GM04504 (cell line): ENCODE measurements around the gene ACACA.

Source experiments
- DNase-seq: peaks from one replicate; pipeline ENCODE4 v3.0.0-alpha.2; 2012; ENCODE audit warnings: low read depth

ACACA gene

DNA sequence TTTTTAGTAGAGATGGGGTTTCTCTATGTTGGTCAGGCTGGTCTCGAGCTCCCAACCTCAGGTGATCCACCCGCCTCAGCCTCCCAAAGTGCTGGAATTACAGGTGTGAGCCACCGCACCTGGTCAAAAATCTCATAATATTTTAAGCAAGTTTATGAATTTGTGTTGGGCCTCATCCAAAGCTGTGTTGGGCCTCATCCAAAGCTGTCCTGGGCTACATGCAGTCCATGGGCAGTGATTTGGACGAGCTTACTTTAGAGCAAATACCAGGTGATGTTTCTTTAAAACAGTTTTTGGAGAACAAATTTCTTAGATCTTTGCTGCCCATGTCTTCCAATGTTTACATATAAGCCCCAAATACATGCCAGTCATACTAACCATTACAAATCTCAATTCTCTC, 115.3 kb downstream of the ACACA start:
- no peak for DNase-seq

DNA sequence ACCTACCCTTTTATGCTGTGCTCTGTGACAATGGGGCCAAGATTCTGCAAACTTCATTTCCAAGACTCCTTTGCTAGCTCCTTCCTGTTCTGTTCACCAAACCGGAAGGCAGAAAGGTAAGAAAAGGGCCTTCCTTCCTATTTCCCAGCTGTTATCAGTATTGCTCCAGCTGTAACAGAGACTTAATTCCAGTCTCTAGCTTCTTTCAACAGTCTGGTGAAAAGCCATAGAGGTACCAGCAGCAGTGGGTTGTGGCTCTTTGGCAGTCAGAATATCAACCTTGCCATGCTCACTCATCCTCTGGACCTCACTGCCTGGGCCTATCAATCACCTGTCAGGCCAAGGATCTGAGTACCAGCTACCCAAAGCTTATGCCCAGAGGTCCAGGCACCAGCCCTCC, 120.2 kb downstream of the ACACA start:
- DNase-seq = no peak

DNA sequence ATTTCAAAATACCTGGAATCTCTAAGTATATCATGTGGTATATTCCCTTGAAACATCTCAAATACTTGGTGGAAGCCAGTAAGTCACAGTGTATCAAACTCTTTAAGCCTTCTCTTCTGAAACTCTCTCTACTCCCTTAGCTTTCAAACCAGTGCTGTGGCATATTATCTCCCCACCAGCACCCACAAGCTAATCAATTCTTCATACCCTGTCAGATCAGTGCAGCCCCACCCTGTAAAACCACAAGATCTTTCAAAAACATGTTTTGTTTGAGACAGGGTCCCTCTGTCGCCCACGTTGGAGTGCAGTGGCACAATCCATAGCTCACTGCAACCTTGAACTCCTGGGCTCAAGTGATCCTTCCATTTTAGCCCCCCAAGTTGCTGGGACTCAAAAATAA, 122.4 kb downstream of the ACACA start:
- no peak for DNase-seq

DNA sequence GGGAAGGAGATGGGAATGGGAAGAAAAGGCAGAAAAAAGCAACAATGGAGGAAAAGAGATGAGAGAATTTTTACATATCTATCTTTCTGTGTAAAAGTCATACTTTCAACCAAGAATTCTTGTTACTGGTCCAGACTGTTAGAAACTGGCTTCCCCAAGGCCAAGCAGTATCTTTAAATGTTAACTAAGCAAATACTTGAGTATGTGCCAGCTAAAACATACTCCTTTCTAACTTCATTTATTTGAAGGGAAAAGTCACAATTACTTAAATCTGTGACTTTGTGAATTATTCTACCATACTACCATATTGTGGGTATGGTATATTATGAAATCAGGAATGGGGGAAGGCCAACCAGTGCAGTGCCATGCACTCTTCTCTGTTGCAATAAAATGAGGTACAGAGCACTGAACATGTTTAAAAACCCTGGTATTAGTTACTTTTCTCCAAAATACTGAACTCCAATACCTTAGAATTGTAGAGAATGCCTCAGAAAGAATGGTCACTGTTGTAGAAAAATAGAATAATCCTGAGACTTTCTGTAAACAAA, 123.1 kb downstream of the ACACA start:
- no peak for DNase-seq

DNA sequence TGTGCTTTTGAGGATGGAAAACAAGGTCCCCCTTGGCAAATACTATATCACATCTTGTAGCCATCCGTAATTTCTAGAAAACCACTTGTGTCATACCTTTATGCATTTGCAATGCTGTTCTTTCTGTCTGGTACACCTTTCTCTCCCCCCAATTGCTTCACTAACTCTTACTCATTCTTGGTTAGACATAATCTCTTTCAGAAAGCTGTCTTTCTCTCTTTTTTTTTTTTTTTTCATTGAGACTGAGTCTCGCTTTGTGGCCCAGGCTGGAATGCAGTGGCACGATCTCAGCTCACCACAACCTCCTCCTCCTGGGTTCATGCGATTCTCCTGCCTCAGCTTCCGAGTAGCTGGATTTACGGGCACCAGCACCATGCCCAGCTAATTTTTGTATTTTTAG, 125.8 kb downstream of the ACACA start:
- DNase-seq = no peak

DNA sequence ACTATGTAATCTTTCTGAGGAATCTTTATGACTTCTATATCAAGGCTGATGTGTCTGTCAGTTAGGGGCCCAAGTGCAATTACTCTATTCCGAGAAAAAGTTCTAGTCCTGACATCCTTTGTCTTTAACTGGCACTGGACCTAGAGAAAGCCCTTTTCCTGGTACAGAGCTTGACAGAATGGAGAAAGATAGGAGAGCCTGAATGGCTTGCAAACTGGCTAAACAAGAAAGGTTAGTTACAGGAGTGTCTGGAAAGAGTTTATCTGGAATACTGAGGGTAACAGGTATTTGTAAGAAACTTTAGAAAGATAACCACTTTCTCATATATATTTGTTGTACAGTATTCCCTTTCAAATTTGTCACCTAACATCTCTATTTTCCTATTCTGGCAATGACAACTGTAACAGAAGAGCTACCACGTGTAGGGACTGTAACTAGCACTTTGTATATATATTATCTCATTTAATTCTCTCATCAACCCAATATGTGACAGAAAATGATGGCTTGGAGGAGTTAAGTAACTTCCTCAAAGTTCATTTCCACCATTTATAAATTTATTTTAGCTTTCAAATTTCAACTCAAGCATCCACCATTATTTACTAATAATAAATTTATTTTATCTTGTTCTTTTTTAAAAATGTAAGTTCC, 128.3 kb downstream of the ACACA start:
- DNase-seq = no peak

DNA sequence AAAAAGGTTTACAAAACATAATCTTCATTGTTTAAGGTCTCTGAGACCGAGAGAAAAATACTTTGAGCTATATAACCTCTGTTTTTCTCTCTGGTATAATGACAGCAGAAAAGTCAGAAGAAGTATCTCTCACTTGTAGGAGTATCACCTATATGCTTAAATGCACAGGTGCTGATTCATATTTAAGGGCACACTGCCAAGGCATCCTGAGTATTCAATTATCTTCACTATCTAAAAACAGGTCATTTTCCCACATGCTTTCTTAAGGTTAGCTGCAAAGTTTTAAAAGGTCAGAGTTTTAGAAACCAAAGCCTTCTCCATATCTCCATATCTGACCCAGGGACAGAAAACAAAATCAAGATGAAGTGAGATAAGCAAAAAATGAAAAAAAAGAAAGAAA, 130.2 kb downstream of the ACACA start:
- no peak for DNase-seq

DNA sequence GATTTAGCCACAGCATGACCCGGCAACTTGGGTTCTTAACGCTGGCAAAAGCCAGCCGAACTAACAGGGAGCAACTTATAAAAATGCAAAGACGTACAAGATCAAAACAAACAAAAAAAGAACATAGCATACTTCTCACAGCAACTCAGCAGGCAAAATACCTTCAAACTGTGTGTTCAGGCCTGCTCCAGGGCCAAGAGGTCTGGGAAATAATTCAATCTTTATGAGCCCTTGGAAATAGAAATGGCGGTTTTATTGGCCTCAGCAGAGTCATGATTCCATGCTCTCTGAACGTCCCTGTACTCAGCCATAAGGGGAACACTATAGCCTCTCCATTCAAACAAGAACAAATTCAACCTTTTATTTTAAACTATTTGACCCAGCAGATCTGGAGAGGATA, 132.2 kb downstream of the ACACA start:
- no peak for DNase-seq

DNA sequence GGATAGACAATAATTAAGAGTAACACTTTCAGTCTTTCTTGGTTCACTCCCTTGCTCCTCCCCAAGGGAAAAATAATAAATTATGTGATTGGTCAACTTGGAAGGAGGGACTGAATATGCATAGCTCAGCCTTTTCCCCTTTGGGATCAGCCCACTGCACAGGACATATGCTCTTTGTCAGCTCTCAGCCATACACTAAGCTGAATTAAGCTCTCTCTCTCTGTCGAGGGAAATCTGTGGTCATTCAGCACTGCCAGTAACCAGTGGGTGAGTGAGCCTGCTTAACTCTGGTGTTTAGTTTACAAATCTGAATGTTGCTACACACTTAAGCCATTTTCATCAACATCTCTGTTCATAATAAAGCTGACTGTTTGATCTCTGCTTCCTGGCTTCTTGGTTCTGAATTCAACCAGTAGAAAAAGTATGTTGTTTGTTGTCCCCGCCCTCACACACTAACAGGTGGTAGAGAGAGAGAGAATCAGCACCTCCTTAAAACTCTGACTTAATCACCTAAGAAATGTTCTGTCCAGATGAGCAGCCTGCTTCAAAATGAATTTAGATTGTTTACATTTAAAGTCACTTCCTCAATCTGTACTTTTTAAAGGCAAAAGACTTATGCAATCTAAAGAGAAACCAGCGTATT, 133.1 kb downstream of the ACACA start:
- DNase-seq = no peak

DNA sequence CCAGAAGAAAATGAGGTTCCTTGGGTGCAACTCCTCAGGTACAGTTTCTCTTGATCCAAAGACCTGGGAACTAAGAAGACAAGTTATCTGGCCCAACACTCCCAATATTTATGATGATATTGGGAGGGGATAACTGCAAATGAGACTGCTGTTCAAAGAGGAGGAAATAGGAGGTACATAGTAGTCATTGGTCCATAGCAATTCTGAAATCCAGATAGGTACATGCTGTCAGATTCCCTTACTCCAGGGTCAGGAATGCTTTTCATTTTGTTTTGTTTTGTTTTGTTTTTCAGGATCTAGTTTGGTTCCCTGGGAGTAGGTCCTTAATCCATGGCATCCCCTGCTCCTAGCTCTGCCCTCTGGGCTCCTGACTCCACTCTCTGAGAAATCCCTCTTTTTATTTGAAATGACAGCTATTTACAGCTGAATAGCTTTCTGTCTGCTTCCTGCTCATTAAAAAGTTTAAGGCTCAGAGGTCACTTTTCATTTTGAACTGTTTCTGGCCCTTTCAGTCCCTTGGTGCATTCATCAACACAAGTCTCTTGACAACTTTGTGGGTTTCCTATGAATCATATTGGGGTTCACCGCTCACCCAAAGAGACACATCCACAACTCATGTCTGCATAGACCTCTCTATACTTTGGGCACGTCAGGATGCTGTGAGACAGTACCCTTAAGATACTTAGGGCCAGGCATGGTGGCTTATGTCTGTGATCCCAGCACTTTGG, 141.0 kb downstream of the ACACA start:
- DNase-seq = no peak

DNA sequence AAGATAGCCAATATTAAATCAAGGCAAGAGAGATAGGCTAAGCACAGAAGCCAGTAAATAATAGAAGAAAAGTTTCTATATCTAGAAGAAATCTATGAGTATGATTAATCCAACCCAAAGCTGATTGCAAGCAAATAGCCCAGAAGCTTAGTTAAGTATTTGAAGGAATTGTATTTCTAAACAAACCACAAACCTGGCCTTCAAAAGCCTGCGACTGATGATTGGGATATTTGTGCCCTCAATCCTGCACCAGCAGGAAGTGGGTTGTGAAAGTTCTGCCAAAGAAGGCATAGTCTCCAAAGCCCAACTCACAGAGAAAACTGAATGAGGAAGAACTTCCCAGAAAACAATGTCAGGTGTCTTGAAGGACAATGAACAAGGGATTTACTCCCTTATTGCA, 145.3 kb downstream of the ACACA start:
- no peak for DNase-seq

DNA sequence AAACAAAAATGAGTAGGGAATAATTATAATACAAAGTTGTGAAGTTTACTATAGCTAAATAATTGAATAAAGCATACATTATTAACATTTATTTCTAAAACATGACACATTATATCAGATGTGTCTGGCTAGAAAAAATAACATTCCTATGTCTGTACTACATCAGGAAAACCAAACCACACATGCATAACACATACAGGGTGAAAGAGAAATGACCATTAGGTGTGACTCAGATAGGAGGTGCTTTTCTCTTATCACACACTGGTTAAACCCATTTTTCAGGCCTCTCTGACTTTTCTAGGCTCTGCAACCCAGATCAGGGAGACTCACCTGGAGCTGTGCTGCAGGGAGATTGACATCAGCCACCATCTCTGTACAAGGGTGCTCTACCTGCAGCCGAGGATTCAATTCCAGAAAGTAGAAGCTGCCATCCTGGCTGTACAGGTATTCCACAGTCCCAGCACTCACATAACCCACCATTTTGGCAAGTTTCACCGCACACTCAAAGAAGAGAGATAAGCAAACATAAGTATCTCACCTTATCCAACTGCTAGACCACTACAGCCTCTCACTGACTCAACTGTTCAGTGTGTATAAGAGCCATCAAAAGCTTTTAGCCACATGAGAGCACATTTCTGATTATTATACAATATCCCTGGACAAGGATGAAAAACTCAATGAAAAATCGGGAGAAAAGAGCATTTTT, 147.5 kb downstream of the ACACA start:
- DNase-seq = no peak

DNA sequence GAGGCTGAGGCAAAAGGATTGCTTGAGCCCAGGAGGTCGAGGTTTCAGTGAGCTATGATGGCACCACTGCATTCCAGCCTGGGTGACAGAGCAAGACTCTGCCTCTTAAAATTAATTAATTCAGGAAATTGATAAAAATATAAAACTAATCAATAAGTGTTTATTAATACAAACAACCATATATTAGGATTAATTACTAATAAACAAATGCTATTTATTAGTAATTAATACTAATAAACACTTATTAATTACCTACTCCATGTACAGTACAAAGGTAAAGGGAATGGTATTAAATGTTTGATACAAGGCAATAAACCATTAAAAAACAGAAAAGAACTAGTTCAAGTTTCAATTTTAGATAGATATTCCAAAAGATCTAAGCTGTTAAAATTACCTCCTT, 150.0 kb downstream of the ACACA start:
- DNase-seq = no peak

DNA sequence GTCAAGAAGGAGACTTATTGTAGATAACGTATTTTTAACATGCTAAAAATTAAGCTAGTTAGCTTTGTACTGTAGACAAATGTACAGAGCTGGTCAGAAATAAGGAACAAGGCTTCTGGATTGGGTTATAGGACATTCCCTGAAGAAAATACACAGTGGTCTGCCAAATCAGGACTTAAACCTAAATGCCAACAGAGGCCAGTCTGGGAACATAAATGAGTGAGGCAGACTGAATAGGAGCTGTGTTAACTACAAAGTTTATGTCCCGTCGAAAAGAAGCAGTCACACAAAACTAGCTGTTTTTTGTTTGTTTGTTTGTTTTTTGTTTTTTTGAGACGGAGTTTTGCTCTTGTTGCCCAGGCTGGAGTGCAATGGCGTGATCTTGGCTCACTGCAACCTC, 151.2 kb downstream of the ACACA start:
- no peak for DNase-seq

DNA sequence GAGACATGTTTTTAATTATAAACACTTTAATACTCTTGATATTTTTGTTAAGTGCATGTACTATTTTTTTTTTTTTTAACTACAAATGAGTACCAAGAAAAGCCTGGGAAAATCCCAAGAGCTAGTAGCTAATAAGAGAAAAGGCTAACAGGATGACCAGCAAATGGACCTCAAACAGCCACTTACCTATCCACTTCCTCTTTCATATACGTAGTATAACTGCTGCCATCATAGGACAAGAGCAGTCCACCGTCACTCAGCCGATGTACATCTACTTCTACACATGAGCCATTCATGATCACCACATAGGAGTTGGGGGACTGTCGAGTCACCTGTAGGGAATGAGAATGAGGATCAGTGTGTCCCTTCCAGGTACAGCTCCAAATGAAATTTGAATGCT, 158.8 kb downstream of the ACACA start:
- no peak for DNase-seq

DNA sequence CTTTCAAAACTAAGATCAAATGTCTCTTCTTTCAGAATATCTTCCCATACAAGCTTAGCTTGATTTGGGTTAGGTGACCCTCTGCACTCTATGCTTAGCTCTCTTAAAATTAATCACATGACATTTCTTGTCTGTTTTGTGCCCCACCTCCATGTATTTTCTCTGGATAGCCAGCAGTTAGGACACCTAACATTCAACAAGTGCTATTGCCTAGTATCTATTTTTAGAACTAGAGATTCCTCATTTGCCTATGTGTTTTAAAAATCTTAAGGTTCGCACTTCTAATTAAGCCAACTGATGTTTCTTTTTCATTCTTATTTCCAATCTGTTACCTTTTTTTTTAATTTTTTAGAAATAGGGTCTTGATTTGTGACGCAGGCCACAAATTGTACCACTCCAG, 160.6 kb downstream of the ACACA start:
- no peak for DNase-seq

DNA sequence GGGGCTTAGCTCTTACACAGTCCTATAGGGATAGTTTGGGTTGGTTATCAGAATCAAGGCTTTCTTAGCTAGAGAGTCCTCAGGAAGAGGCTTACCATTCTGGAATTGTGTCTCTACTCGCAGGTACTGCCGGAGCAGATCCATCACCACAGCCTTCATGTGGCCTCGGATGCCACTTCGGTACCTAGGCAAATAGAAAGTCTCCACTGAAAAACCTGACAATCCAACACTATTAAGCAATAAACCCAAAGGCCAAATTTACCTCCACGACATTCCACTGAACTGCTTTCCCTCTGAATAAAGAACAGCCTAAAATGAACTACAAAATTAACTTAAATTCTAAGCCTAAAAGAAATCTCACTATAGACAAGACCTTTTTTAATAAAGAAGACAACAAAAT, 166.3 kb downstream of the ACACA start:
- DNase-seq = no peak

DNA sequence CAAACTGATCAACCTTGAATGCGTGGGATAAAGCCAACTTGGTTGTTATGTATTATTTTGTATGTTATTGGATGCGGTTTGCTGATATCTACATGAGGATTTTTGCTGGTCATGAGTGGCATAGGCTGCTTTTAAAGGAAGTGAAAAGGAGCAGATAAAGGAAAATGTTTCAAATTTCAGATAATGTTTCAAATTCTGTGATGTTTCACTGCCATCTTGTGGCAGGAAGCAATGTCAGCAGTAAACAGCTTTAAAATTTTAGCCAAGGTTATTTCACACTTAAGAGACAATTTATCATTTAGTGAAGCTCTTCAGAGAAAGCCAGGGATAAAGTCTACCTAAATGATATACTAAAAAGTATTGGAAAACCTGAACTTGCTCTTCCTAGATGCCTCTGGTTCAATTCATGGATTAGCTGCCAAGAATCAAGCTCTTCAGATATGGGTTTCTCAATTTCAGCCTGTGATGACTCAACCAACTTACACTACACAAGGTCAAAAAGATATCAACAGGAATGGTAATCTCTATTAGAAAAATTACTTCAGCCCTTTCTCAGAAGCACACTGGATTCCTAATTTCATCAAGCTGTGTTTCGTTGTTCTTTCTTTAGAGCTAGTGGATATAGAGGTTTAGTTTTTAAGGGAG, 166.8 kb downstream of the ACACA start:
- no peak for DNase-seq

DNA sequence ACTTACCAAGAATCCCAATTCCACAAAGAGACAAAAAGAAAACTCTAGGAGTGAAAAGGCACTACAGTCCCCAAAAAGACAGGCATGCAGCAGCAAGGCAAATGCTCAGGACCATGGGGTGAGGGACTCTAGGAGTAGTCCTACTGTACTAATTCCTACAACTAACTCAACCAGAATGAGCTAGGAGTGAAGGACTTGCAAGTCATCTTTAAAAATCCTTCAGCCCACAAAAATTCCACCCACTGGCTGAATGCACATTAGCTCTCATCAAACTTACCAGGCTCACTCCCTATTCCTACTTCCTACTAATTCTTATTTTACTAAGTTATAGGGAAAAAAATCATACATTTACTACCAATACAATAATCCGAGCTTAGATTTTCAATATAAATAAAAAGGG, 172.5 kb downstream of the ACACA start:
- no peak for DNase-seq

DNA sequence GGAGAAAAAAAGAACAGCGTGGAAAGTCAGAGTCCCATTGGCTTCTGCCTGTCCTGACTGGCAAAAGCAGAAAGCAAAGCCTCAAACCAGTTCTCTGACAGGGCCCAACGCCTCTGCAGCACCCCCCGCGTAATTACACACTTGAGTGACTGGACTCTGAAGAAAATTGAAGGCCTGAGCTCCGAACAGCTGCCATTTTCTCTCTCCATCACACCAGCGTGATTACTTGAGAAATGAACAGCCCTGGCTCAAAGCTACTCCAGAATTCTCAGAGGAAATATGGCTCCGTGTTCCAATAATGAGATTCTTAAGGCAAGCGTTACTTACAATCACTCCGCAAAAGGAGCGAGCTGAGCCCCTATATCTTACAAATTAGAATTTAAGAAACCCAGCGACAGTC, 173.6 kb downstream of the ACACA start:
- no peak for DNase-seq

DNA sequence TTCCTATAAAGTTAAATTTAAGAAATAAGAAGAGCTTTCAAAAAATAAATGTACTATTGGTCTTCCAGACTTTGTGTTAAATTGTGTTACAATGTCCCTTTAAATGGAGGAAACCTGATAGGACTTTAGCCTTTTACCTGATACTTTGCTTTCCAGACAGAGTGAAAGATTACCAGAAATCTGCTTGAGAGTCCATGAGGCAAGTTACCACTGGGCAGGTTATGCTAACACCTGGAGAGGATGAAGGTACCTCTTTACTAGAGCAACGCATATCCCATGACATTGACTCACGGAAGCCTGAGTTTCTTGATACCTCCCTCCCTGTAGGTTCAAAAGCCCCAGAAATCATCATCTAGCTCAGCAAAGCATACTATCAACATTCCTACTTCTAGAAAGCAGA, 174.7 kb downstream of the ACACA start:
- no peak for DNase-seq

DNA sequence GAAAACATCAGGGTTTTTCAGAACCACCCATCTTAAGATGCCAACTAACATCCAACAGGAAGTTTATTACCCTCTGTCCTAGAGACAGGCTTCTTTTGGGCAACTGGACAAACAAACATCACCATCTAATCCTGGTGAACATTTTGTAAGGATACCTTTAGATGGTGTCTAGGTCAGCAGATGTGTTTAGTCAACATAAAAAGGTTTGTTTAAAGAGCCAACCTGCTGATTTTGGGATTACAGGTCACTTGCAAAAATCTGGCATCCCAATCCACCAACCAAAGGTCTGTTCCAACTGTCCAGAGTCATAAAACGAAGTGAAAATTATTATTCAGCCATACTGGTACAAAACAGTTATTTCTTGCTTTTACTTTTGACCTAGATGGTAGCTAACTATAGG, 176.0 kb downstream of the ACACA start:
- no peak for DNase-seq
